HG03565 (cell line): ENCODE measurements around the gene NRP2.

Source experiments
- ATAC-seq: cut with Tn5 transposase; IDR thresholded peaks from one replicate; pipeline ENCODE4 v1.9.1; 2021; ENCODE audit warnings: mild to moderate bottlenecking, moderate library complexity; ENCODE audit not compliant: unreplicated experiment

NRP2 gene

GRCh38 chr2:205728366-205728765 is 46.1 kb downstream of the NRP2 start:
- ATAC-seq = no peak

- no peak for ATAC-seq
These were observed 47.9 kb downstream of the NRP2 start for GRCh38 chr2:205730191-205730590.

GRCh38 chr2:205730701-205731582 is 48.6 kb downstream of the NRP2 start:
- ATAC-seq = no peak

- no peak for ATAC-seq
These were observed 49.3 kb downstream of the NRP2 start for GRCh38 chr2:205731583-205731981.

- no peak for ATAC-seq
These were observed 50.0 kb downstream of the NRP2 start for GRCh38 chr2:205732314-205732713.

- ATAC-seq = no peak
These were observed 50.8 kb downstream of the NRP2 start for GRCh38 chr2:205733082-205733481.

- no peak for ATAC-seq
These were observed 51.3 kb downstream of the NRP2 start for GRCh38 chr2:205733648-205734047.

GRCh38 chr2:205734436-205735037 is 52.2 kb downstream of the NRP2 start:
- no peak for ATAC-seq

GRCh38 chr2:205738117-205738968 is 56.0 kb downstream of the NRP2 start:
- ATAC-seq = no peak

GRCh38 chr2:205739620-205740019 is 57.3 kb downstream of the NRP2 start:
- ATAC-seq = no peak

GRCh38 chr2:205740381-205740780 is 58.1 kb downstream of the NRP2 start:
- ATAC-seq = no peak

GRCh38 chr2:205741256-205741978 is 59.1 kb downstream of the NRP2 start:
- ATAC-seq = no peak

- ATAC-seq = no peak
These were observed 60.8 kb downstream of the NRP2 start for GRCh38 chr2:205743137-205743536.

- no peak for ATAC-seq
These were observed 61.8 kb downstream of the NRP2 start for GRCh38 chr2:205744074-205744591.

GRCh38 chr2:205745661-205746419 is 63.5 kb downstream of the NRP2 start:
- ATAC-seq = no peak

- no peak for ATAC-seq
These were observed 64.1 kb downstream of the NRP2 start for GRCh38 chr2:205746420-205746785.

- no peak for ATAC-seq
These were observed 65.6 kb downstream of the NRP2 start for GRCh38 chr2:205747829-205748386.

- no peak for ATAC-seq
These were observed 66.3 kb downstream of the NRP2 start for GRCh38 chr2:205748639-205749038.

- no peak for ATAC-seq
These were observed 66.8 kb downstream of the NRP2 start for GRCh38 chr2:205749078-205749477.

GRCh38 chr2:205750797-205751196 is 68.5 kb downstream of the NRP2 start:
- ATAC-seq = no peak
